ENCODE results near the gene NUF2.
"Not testable (repeated sequence)": the region's sequence is repeated elsewhere in the genome, so short reads cannot be mapped to it uniquely, and the experiment has no call there.

The NUF2 gene

GRCh38 chr1:163321311-163322305, at the start of gene NUF2:
NUF2 (plus strand) TSS chr1:163321954; CDS start chr1:163326052, 4,098 bp downstream.
- Histone ChIP-seq H3K27ac (peak within 1 kb of the TSS; percentile 94), H3K9me3 (ENCODE audit: severe bottlenecking) (no peaks in the 10 kb centered on the region), H3K4me3 (ENCODE audit: low read depth, low read length) (peak within 1 kb of the TSS; percentile 93), H3K27me3 (ENCODE audit: insufficient read depth, low read depth, severe bottlenecking) (no peaks in the 10 kb centered on the region), H3K36me3 (peaks cover 27% of the 10 kb centered on the region)
- DNase-seq, result peak; percentile 100
- TF ChIP-seq CTCF (IDR thresholded peaks at IDR 0.05; ENCODE audit: low read depth, low read length), result no peak

GRCh38 chr1:163273766-163274441, 47.9 kb upstream of the NUF2 start:
- Histone ChIP-seq H3K27ac (no peak overlapping the region), H3K36me3 (no peaks in the 10 kb centered on the region), H3K9me3 (ENCODE audit: severe bottlenecking) (no peaks in the 10 kb centered on the region), H3K27me3 (ENCODE audit: insufficient read depth, low read depth, severe bottlenecking) (no peaks in the 10 kb centered on the region), H3K4me3 (ENCODE audit: low read depth, low read length) (no peak overlapping the region)
- TF ChIP-seq CTCF (IDR thresholded peaks at IDR 0.05; ENCODE audit: low read depth, low read length), result no peak
- DNase-seq, result no peak

- Histone ChIP-seq H3K36me3 (no peaks in the 10 kb centered on the region), H3K27ac (no peak overlapping the region), H3K4me3 (ENCODE audit: low read depth, low read length) (no peak overlapping the region), H3K9me3 (ENCODE audit: severe bottlenecking) (no peaks in the 10 kb centered on the region), H3K27me3 (ENCODE audit: insufficient read depth, low read depth, severe bottlenecking) (no peaks in the 10 kb centered on the region)
- DNase-seq, result no peak
- TF ChIP-seq CTCF (IDR thresholded peaks at IDR 0.05; ENCODE audit: low read depth, low read length), result no peak
Observed at GRCh38 chr1:163275222-163275621, 46.5 kb upstream of the NUF2 start.

- Histone ChIP-seq H3K4me3 (ENCODE audit: low read depth, low read length) (no peak overlapping the region), H3K27ac (no peak overlapping the region), H3K27me3 (ENCODE audit: insufficient read depth, low read depth, severe bottlenecking) (no peaks in the 10 kb centered on the region), H3K9me3 (ENCODE audit: severe bottlenecking) (no peaks in the 10 kb centered on the region), H3K36me3 (no peaks in the 10 kb centered on the region)
- DNase-seq, result no peak
- no peak for TF ChIP-seq CTCF (IDR thresholded peaks at IDR 0.05; ENCODE audit: low read depth, low read length)
Observed at GRCh38 chr1:163278602-163279001, 43.2 kb upstream of the NUF2 start.

- not testable (repeated sequence) for H3K36me3 ChIP-seq; DNase-seq; H3K27ac ChIP-seq; H3K27me3 ChIP-seq (ENCODE audit: insufficient read depth, low read depth, severe bottlenecking); H3K4me3 ChIP-seq (ENCODE audit: low read depth, low read length); H3K9me3 ChIP-seq (ENCODE audit: severe bottlenecking)
Observed at GRCh38 chr1:163284867-163285266, 36.9 kb upstream of the NUF2 start.

- Histone ChIP-seq H3K9me3 (ENCODE audit: severe bottlenecking) (peaks cover 5% of the 10 kb centered on the region), H3K4me3 (ENCODE audit: low read depth, low read length) (no peak overlapping the region), H3K27ac (no peak overlapping the region), H3K27me3 (ENCODE audit: insufficient read depth, low read depth, severe bottlenecking) (no peaks in the 10 kb centered on the region), H3K36me3 (no peaks in the 10 kb centered on the region)
- TF ChIP-seq CTCF (IDR thresholded peaks at IDR 0.05; ENCODE audit: low read depth, low read length), result no peak
- no peak for DNase-seq
Observed at GRCh38 chr1:163290025-163290640, 31.6 kb upstream of the NUF2 start.

All from WERI-Rb-1 (cell line).